Lower leg skin (tissue), 4 donors: Measurements from ENCODE around the gene ZNF317. TPM values are rescaled to one million over a fixed set of nuclear protein-coding genes. Genes with fewer than 3 reads are reported as not detected.
"Not testable (repeated sequence)": the region's sequence is repeated elsewhere in the genome, so short reads cannot be mapped to it uniquely, and the experiment has no call there.

ENCODE experiments used
- DNase-seq, 2 donors: peaks; one replicate each; pipeline ENCODE4 v3.0.0-alpha.2; 2019; ENCODE audit warnings: low spot score in 2 of 2
- H3K4me3 ChIP-seq: fragments of 200-600 bp; sonication (generic); 2 replicates; pipeline ENCODE4 v1.5.1; 2017; ENCODE audit warnings: mild to moderate bottlenecking, low read depth; ENCODE audit not compliant: poor library complexity, severe bottlenecking
- CTCF ChIP-seq, 3 donors: fragments of 450-650 bp; IDR thresholded peaks; one replicate each; pipeline ENCODE4 v1.5.1; 2016; ENCODE audit warnings: antibody characterized with exemption in 3 of 3, mild to moderate bottlenecking in 3 of 3, moderate library complexity in 2 of 3
- POLR2A ChIP-seq, 2 donors: fragments of 450-650 bp; IDR thresholded peaks; one replicate each; pipeline ENCODE4 v1.6.1; 2016 to 2017; ENCODE audit warnings: antibody characterized with exemption in 2 of 2, mild to moderate bottlenecking in 1 of 2, moderate library complexity in 1 of 2
- WGBS, 2 donors: methylation state at CpG; one replicate each; pipeline ENCODE4 v1.1.5; 2018; 5-methylcytosine and 5-hydroxymethylcytosine counted together
- intact Hi-C: fragments of 100-400 bp; cut with DNase I; formaldehyde crosslinking; loops from one replicate; pipeline ENCODE4 v1.15.0; 2023; ENCODE audit warnings: low total_unique reads
- total RNA-seq, 4 donors: library from RNA; depleted of rRNA; stranded (reverse); fragments of >200 nt; gene quantifications; one replicate each; pipeline ENCODE4 v1.1.0, GENCODE V29; 2016

The ZNF317 gene
- total RNA-seq, 4 donors from 2014 or later = 19.4 to 32.4 (median 29.3) TPM

GRCh38 chr19:9171393-9171991, 31.3 kb downstream of the ZNF317 start:
- no peak for TF ChIP-seq POLR2A (IDR thresholded peaks at IDR 0.05)
- TF ChIP-seq CTCF (IDR thresholded peaks at IDR 0.05) = no peak
- 65 to 77% methylated on average over 6 of the region's 6 CpGs for WGBS, 2 donors
- no peak overlapping the region for H3K4me3 ChIP-seq
- peak in 1 of 2 donors; percentile 37 for DNase-seq
- intact Hi-C loops = no loop called here

- H3K4me3 ChIP-seq = no peak overlapping the region
- no peak for TF ChIP-seq POLR2A (IDR thresholded peaks at IDR 0.05)
- no peak for DNase-seq
- intact Hi-C loops = no loop called here
- 92 to 96% methylated on average over 5 of the region's 5 CpGs for WGBS, 2 donors
These were observed 35.1 kb downstream of the ZNF317 start for GRCh38 chr19:9175326-9175725.

DNA sequence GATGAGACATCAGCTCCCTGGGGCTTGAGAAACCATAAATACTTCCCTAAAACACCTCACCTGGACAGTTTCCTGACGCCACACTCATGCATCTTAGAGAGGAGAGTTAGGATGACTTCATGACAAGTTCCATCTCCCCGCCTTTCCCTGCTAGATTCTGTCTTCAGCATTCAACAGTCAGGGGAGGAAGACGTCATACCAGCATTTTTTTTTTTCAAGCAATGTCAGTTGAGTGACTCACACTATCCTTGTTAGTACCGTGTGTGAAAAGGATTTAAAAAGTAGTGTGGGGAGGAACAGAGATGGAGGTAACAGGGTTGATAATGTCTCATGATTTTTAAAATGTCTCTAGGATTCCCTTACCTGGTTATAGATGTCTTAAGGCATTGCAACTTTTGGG, 38.7 kb downstream of the ZNF317 start, which contains the start of gene OR7D2:
Gene OR7D2 (plus strand): TSS at position 79 of the 400 bp plus-strand sequence. CDS start 6,803 bp downstream, outside the sequence.
- TF ChIP-seq CTCF (IDR thresholded peaks at IDR 0.05) (no peak), POLR2A (IDR thresholded peaks at IDR 0.05) (no peak)
- DNase-seq = no peak
- no peak within 1 kb of the TSS for H3K4me3 ChIP-seq
- WGBS, 2 donors = 62 to 67% methylated on average over 4 of the region's 4 CpGs
- intact Hi-C loops = no loop called here

DNA sequence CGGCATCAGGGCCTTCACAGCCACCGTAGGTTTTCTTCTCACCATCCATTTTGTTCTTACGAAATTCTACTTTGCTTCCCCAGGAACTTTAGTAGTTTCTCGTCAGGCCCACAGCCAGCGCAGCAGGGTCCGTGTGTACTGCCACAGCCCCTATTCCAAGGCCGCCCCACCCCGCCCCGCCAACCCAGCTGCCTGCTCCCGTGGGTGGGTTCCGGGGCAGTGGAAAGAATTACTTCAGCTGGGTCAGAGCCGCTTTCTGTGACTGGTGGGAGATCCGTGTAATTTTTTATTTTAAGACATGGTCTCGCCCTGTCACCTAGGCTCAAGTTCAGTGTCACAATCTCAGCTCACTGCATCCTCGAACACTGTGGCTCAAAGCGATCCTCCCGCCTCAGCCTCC, 42.8 kb downstream of the ZNF317 start:
- no peak for TF ChIP-seq CTCF (IDR thresholded peaks at IDR 0.05)
- TF ChIP-seq POLR2A (IDR thresholded peaks at IDR 0.05) = no peak
- no peak for DNase-seq
- intact Hi-C loops = no loop called here

GRCh38 chr19:9187191-9187590, 47.0 kb downstream of the ZNF317 start:
- intact Hi-C loops = no loop called here
- 77 to 85% methylated on average over 6 of the region's 6 CpGs for WGBS, 2 donors
- TF ChIP-seq CTCF (IDR thresholded peaks at IDR 0.05) (no peak), POLR2A (IDR thresholded peaks at IDR 0.05) (no peak)
- DNase-seq = no peak
- no peak overlapping the region for H3K4me3 ChIP-seq

More for the DNA sequence above, 42.8 kb downstream of the ZNF317 start:
- H3K4me3 ChIP-seq = no peak overlapping the region
- WGBS, 2 donors = 92 to 93% methylated on average over 17 of the region's 17 CpGs

- no peak overlapping the region for H3K4me3 ChIP-seq
- TF ChIP-seq CTCF (IDR thresholded peaks at IDR 0.05) = no peak
- no peak for TF ChIP-seq POLR2A (IDR thresholded peaks at IDR 0.05)
- DNase-seq = no peak
- 66 to 79% methylated on average over 7 of the region's 7 CpGs for WGBS, 2 donors
- intact Hi-C loops = no loop called here
These were observed 49.3 kb downstream of the ZNF317 start for GRCh38 chr19:9189535-9189934.

- 65 to 69% methylated on average over 2 of the region's 2 CpGs for WGBS, 2 donors
- DNase-seq, intact Hi-C loops, H3K4me3 ChIP-seq: not testable (repeated sequence)
These were observed 57.8 kb downstream of the ZNF317 start for GRCh38 chr19:9198044-9198443.
